ENCODE measurements around the gene KNL1.
"Not testable (repeated sequence)": the region's sequence is repeated elsewhere in the genome, so short reads cannot be mapped to it uniquely, and the experiment has no call there.

The KNL1 gene

DNA sequence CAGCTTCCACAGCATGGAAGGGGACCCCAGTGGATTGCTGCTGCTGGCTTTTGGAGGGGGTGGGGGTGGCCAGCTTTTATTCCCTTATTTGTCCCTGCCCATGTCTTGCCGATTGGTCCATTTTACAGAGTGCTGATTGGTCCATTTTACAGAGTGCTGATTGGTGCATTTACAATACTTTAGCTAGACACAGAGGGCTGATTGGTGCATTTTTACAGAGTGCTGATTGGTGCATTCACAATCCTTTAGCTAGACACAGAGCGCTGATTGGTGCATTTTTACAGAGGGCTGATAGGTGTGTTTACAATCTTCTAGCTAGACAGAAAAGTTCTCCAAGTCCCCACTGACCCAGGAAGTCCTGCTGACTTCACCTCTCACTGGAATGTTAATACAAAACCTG, 12.3 kb upstream of the KNL1 start:
- not testable (repeated sequence) for DNase-seq (ENCODE audit: low read depth)

DNA sequence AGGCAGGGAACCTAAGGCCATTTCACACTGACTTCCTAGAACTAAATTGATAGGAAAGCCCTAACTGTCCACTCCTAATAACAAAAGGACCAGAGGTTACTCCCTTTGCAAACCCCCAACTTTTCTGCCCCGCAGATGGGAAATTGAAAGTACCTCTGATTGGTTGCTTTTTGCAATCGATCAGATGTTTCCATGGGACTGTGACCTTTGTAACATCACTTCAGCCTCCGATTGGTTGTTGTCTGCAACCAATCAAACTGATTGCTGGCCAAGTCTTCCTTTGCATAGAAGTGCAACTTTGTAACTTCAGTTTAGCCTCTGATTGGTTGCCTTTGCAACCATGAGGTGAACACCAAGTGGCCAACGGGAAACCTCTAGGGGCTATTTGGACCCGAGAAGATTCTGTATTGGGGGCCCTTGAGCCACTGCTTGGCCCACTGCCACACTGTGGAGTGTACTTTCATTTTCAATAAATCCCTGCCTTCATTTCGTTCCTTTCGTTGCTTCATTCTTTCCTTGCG, 11.3 kb upstream of the KNL1 start:
- DNase-seq (ENCODE audit: low read depth), result no peak

DNA sequence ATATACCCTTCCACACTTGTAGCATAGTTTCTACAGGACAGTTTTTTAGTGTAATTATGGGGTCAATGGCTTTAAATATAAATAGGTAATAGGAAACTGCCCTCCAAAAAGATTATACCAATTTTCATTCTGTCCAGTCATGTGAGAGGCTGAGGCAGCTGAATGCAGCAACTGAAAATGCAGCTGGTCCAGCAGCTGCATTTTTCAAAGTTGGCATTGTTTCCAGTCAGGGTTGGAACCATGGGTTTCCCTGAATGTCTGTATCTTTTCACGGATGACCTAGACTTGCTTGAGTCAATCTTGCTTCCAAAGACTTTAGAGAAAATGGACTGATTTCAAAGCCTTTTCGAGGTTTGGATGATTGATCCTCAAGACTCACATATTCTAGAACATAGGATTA, 9.9 kb upstream of the KNL1 start:
- no peak for DNase-seq (ENCODE audit: low read depth)

DNA sequence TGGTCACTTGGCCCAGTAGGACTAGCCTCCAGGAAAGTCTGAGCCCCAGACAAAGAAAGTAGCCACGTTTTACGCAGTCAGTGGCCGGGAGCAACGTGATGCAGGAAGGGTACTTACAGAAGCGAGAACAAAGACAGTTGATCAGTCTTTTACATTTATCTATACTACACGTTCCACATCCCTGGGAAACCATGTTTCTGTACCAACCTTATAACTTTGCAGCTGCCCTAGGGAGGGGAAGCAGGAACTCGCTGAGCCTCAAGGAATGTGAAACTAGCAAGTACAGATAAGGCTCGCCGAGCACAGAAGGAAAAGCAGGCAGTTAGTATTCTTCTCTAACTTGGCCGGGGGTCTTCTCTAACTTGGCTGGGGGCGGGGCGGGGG, 3.4 kb upstream of the KNL1 start:
- no peak for DNase-seq (ENCODE audit: low read depth)

DNA sequence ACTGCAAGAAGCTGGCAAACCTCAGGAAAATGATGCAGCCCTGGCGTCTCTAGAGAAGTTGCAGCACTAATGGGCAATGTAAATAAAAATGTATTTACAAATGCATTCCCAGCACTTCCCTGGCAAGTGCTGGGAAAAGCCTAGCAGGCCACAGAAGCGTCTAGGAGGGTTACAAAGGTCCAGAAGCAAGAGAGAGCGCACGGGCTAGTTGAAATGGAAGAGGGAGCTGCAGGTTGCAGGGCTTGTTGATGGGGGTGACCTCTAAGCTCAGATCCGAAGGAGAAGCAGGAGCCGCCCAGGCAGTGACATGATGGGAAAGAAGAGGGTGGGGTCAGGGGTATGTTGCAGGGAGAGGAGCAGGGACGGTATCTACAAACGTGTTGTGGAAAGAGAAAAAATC, 2.7 kb upstream of the KNL1 start:
- no peak for DNase-seq (ENCODE audit: low read depth)

DNA sequence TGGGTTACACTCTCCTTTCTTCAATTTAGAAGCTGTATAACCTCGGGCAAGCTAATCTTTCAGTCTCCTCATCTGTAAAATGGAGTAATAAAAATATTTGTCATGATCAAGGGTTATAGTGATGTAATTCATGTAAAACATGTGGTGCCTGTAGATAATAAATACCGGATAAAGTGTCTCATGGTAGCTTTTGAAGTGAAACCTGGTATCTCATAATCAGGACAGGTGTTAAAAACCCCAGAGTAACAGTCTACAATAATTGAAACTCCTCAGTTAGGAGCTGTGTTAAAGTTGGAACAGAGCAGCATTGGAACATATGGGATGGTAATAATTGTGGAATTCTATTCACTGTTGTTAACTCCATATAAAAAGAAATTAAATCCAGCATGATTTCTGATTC, 884 bp upstream of the KNL1 start:
- DNase-seq (ENCODE audit: low read depth), result no peak

DNA sequence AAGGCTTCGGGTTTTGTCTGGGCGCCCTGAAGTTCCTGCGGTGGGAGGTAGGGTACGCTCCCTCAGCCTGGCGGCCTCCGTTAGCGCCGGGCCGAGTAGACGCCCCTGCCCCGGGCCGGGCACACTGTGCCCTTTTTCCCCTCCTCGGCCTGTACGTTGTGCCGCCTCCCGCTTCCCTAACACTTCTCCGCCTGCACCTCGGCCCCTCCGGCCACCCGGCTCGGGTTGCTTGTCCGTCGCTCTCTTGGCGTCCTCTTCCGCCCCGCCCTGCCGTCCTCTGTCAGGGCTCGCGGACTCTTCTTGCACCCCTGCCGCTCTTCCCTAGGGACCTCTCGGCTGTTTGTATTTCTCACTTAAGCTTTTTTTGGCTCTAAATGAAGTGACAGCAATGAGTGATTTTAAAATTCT, 384 bp downstream of the KNL1 start:
- peak; percentile 3 for DNase-seq (ENCODE audit: low read depth)

DNA sequence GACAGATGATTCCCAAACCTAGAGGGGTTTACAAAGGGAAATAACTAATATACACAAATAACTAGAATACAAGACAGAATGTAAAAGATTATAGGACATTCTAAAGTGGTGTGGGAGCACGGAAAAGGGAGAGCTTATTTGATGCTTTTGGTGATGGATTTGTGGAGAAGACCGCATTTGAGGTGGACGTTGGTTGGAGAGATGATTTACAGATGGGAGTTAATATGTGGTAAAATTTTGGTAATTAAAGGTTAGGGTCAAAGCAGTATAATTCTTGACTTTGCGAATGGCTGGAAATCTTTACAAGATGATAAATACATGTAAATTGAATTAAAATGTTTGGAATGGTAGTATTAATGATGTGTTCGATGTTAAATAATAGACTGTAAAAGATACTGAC, 1.2 kb downstream of the KNL1 start:
- DNase-seq (ENCODE audit: low read depth), result no peak

DNA sequence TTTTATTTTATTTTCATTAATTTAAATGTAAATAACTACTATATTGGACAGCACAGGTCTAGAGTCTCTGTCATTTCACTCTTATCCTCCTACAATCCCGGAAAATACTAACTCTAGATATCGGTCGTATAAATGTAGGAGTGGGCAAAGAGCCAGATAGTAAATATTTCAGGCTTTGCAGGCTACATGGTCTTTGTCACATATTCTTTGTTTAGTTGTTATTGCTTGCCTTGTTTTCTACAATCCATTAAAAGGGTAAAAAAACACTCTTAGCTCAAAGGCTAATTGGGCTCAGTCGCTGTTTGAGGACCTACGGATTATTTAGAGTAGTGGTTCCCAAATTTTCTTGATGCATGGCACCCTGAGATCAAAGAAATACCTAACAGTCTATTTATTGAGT, 1.7 kb downstream of the KNL1 start:
- DNase-seq (ENCODE audit: low read depth), result no peak

DNA sequence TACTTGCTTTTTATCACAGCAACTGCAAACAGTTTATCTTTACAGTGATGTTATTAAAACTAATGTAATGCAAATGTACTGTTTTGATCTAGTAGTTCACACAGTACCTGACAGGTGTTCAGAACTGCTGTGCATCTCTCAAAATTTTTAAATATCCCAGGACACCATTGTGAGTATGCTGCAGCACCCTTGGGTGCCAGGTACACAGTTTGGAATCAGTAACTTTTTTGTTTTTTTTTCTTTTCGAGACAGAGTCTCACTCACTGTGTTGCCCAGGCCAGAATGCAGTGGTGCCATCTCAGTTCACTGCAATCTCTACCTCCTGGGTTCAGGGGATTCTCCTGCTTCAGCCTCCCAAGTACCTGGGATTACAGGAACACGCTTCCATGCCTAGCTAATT, 3.0 kb downstream of the KNL1 start:
- DNase-seq (ENCODE audit: low read depth), result no peak

DNA sequence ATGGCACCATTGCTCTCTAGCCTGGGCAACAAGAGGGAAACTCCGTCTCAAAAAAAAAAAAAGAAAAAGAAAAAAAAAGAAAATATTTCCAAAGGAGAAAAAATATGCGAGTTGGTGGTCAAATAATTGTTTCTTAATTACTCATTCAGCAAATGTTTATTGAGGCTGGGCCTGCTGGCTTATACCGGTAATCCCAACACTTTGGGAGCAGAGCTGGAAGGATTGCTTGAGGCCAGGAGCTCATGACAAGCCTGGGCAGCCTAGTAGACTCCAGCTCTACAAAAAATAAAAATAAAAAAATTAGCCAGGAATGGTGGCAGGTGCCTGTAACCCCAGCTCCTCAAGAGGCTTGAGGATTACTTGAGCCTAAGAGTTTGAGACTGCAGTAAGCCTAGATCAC, 4.1 kb downstream of the KNL1 start:
- DNase-seq (ENCODE audit: low read depth), result no peak

DNA sequence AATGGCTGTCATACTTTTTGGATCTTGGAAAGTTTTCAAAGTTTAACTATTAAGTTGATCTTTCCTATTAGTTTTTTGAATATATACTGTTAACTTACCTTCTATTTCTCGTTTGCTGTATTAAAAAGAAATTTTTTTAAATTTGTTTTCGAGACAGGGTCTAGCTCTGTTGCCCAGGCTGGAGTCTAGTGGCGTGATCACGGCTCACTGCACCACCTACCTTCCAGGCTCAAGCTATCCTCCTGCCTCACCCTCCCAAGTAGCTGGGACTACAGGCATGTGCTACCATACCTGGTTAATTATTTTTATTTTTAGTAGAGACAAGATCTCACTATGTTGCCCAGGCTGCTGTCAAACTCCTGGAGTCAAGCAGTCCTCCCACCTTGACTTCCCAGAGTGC, 4.6 kb downstream of the KNL1 start:
- no peak for DNase-seq (ENCODE audit: low read depth)

DNA sequence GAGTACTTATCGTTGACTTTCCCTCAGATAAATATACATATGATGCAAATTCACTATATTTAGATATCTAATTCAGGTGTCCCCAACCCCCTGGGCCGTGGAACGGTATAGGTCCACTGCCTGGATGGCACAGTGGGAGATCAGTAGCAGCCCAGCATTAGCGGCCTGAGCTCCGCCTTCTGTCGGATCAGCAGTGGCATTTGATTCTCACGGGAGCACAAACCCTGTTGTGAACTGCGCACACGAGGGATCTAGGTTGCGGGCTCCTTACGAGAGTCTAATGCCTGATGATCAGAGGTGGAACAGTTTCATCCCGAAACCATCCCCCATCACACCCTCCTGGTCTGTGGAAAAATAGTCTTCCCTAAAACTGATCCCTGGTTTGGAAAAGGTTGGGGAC, 6.9 kb downstream of the KNL1 start:
- DNase-seq (ENCODE audit: low read depth), result no peak

DNA sequence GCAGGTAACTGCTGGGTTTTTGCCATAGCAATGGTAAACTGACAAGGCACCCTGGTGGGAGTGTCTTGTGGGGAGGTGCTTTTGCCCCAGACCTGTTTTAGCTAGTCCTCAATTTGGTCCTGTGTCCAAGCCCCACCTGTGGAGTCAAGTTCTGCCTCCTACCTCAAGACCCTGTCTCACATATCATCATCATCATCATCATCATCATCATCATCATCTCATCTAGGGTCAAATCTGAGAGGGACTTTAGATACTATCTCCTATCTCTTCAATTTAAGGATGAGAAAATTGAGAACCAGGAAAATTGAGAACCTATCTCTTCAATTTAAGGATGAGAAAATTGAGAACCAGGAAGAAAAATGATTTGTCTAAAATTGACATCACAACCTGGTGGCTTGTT, 9.9 kb downstream of the KNL1 start:
- no peak for DNase-seq (ENCODE audit: low read depth)

DNA sequence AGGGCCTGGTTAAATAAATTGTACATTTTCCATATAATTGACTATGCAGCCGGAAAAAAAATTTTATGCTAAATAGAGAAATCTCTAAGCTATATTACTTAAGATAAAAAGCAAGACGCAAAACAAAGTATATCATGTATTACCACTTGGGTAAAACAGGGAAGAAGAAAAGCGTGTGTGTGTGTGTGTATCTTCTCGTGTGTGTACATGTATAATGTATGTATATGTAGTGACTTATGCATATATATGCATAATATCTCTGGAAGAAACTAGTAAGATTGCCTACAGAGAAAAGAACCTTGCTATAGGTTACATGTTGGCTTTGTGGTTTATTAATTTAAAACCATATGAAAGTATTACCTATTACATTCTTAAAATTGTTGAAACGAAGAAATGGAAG, 19.0 kb downstream of the KNL1 start:
- DNase-seq (ENCODE audit: low read depth), result no peak

DNA sequence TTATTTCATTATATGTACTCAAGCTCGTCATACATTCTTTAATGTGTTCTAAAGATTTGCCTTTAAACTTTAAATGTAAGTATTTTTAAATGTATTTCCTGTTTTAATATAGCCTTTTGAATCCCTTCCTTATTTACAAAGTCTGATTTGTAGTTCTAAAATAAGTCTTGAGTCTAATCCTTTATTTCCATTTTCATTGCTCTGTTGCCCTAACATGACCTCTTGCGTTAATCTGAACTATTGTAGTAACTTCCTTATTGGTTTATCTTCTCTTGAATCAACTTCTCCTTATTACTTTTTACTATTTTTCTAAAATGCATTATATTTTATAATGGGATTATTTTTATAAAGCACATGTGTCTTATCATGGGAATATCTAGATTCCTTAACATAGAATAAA, 24.0 kb downstream of the KNL1 start:
- no peak for DNase-seq (ENCODE audit: low read depth)

DNA sequence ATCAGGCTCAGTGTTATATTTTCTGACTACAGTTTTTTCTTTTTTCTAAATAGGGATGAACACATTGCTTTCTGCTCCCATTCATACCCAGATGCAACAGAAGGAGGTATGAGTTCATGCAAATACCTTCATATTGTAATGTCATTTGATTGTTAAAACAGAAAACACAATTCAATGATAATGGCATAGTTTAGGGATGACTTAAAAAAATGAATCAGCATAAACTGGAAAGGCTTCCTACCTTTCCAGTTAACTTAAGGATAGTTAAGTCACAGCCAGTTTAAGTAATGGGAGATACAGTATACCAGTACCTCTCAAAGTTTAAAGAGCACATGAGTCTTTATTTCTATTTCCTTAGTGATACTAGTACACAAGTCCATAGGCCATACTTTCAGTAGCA, 24.9 kb downstream of the KNL1 start:
- DNase-seq (ENCODE audit: low read depth), result no peak

DNA sequence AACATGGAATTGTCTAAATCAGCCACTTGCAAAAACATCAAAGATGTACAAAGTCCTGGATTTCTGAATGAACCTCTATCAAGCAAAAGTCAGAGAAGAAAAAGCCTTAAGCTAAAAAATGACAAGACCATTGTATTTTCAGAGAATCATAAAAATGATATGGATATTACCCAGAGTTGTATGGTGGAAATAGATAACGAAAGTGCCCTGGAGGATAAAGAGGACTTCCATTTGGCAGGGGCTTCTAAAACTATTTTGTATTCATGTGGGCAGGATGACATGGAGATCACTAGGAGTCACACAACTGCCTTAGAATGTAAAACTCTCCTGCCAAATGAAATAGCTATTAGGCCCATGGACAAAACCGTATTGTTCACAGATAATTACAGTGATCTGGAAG, 29.3 kb downstream of the KNL1 start:
- no peak for DNase-seq (ENCODE audit: low read depth)

DNA sequence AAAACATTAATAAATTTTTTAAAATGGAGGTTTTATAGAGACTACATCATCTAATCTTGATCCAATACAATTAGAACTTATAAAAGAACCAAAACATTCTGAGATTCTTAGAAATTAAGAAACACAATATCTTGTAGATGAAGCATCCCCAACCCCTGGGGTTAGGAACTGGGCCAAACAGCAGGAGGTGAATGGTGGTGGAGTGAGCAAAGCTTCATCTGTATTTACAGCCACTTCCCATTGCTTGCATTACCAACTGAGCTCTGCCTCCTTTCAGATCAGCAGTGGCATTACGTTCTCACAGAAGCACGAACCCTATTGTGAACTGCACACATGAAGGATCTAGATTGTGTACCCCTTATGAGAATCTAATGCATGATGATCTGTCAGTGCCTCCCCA, 36.3 kb downstream of the KNL1 start:
- no peak for DNase-seq (ENCODE audit: low read depth)

DNA sequence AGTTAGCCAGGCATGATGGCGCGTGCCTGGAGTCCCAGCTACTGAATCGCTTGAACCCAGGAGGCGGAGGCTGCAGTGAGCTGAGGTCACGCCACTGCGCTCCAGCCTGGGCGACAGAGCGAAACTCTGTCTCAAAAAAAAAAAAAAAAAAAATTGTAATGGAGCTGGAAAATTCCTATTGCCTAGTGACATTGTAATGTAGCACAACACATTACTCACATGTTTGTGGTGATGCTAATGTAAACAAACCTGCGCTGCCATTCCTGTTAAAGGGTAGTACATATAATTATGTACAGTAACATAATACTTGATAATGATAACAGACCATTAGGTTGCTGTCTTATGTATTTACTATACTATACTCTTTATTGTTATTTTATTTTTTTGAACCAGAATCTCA, 39.1 kb downstream of the KNL1 start:
- DNase-seq (ENCODE audit: low read depth), result no peak

DNA sequence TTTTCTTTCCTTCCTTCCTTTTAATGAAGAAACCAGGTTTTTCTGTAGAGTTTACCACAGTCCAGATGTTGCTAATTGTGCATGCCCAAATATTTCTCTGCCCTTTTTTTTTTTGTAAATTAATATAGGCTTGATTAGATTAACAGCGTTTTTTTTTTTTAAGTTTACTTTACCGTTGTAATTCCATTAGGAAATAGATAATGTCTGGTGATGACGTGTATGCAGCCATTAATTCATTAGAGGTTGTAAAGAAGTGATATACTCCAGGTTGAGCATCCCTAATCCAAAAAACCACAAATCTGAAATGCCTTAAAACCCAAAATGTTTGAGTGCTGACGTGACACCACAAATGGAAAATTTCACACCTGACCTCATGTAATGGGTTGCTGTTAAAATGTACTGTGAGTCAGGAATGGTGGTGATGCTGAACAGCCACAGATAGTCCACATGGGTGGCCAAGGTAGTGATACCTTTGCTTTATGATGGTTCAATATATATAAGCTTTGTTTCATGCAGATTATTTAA, 43.2 kb downstream of the KNL1 start:
- DNase-seq (ENCODE audit: low read depth), result no peak

DNA sequence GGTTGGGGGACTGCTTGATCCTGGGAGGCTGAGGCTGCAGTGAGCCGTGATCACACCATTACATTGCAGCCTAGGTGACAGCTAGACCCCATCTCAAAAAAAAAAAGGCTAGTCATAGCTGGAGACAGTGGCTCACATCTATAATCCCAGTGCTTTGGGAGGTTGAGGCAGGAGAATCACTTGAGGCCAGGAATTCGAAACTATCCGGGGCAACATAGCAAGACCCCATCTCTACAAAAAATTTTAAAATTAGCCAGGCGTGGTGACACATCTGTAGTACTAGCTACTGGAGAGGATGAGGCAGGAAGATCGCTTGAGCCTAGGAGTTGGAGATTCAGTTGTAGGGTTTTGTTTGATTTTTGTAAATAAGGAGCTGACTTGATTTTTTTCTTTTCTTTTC, 45.6 kb downstream of the KNL1 start:
- DNase-seq (ENCODE audit: low read depth), result no peak

DNA sequence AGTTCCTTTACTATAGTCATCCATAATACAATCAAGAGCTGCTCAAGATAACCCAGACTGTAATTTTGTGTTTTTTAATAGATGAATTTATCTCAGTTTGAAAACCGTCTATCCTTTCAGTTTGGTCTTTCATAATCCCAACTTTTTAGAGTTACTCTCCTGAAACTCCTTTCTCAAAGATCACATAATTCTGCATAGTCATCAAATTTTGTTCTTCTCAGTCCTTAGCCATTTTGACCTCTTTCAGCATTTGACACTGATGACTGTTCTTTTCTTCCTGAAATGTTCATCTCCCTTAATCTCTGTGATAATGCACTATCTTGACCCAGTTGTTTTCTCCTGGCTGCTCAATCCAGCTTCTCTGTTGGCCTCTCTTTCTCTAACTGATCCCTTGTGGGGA, 53.5 kb downstream of the KNL1 start:
- no peak for DNase-seq (ENCODE audit: low read depth)

DNA sequence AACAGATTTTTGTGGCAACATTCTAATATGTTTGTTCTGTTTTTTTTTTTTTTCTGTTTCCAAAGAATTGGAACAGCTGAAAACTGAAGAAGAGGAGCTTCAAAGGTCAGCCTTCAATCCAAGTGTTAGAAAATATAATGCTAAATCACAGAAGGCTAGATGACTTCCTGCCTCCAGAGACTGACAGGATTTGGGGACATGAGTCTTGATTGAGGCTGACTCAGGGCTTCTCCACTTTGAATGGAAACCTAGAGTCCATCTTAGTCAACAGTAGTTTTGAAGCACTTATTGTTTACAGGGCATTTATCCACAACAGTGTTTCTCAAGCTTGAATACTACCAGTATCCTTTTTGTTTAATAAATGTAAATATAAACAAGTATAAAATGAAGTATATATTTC, 56.4 kb downstream of the KNL1 start:
- DNase-seq (ENCODE audit: low read depth), result no peak

DNA sequence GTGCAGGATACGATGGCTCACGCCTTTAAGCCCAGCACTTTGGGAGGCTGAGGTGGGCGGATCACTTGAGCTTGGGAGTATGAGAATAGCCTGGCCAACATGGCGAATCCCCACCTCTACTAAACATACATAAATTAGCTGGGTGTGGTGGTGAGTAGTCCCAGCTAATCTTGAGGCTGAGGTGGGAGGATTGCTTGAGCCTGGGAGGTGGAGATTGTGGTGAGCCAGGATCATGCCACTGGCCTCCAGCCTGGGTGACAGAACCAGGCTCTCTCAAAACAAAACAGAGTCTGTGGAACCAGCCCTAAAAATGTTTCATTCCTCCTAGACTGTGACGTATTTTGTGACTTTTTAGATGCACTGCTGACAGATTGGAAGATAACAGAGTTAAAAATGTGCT, 66.6 kb downstream of the KNL1 start:
- no peak for DNase-seq (ENCODE audit: low read depth)
